HEK293 (cell line): ENCODE data around the gene POGLUT2.

Experiments used
- FEZF1 ChIP-seq: fragments of 450-650 bp; formaldehyde crosslinking; IDR thresholded peaks from 2 replicates; pipeline ENCODE4 v1.5.1; 2016; ENCODE audit warnings: missing biosample characterization, missing genetic modification characterization
- HOXD13 ChIP-seq: sonication (generic); formaldehyde crosslinking; IDR thresholded peaks from 2 replicates; pipeline ENCODE4 v1.8.0; 2022; ENCODE audit warnings: missing genetic modification reagents, borderline replicate concordance
- ZNF24 ChIP-seq: fragments of 450-650 bp; formaldehyde crosslinking; IDR thresholded peaks from 2 replicates; pipeline ENCODE4 v1.5.1; 2016; ENCODE audit warnings: missing biosample characterization, missing genetic modification characterization
- TF ChIP-seq, protein P1 (sequence below): fragments of 450-650 bp; formaldehyde crosslinking; IDR thresholded peaks from 2 replicates; pipeline ENCODE4 v1.5.1; 2016; ENCODE audit warnings: missing biosample characterization, missing genetic modification characterization

DNA sequence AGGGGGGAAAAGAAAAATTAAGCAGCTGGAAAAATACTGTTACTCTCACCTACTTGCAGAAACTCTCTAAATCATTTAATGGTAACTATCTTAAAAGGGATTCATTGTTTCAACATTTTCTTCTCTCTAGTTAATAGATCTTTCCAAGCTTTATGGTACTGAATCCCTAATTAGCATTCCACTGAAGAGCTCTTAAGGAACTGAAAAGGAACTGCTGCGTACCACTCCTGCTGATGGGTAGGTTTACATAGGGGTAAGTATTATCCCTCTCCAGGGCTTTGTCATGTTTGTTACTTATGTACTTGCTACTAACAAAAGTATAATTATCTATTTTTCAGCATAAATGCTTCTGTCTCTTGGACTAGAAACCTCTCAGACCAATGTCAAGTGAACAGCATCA lies 37.7 kb downstream of the POGLUT2 start:
- TF ChIP-seq HOXD13 (no peak), FEZF1 (tag by site-specific recombination) (no peak), ZNF24 (tag by site-specific recombination) (no peak)
- TF ChIP-seq, protein P1, sequence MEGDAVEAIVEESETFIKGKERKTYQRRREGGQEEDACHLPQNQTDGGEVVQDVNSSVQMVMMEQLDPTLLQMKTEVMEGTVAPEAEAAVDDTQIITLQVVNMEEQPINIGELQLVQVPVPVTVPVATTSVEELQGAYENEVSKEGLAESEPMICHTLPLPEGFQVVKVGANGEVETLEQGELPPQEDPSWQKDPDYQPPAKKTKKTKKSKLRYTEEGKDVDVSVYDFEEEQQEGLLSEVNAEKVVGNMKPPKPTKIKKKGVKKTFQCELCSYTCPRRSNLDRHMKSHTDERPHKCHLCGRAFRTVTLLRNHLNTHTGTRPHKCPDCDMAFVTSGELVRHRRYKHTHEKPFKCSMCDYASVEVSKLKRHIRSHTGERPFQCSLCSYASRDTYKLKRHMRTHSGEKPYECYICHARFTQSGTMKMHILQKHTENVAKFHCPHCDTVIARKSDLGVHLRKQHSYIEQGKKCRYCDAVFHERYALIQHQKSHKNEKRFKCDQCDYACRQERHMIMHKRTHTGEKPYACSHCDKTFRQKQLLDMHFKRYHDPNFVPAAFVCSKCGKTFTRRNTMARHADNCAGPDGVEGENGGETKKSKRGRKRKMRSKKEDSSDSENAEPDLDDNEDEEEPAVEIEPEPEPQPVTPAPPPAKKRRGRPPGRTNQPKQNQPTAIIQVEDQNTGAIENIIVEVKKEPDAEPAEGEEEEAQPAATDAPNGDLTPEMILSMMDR (tag by site-specific recombination), result no peak
